Activated naive CD4-positive, alpha-beta T cell treated with anti-CD3 and anti-CD28 coated beads, Interleukin-2, amount 50 U/mL, for 24 hours (primary cell): ENCODE results near the gene HSPA8.

ENCODE experiments used
- H3K27ac Mint-ChIP-seq: one replicate; pipeline ENCODE4 v1.8.0; 2021; ENCODE audit warnings: mild to moderate bottlenecking, mixed read lengths
- H3K27me3 Mint-ChIP-seq: one replicate; pipeline ENCODE4 v1.8.0; 2021; ENCODE audit warnings: mixed read lengths
- H3K36me3 Mint-ChIP-seq: one replicate; pipeline ENCODE4 v1.8.0; 2021; ENCODE audit warnings: mixed read lengths
- H3K4me1 Mint-ChIP-seq: one replicate; pipeline ENCODE4 v1.8.0; 2021; ENCODE audit warnings: mixed read lengths
- H3K4me3 Mint-ChIP-seq: one replicate; pipeline ENCODE4 v1.8.0; 2021; ENCODE audit warnings: mild to moderate bottlenecking, mixed read lengths
- H3K9me3 Mint-ChIP-seq: one replicate; pipeline ENCODE4 v1.8.0; 2021; ENCODE audit warnings: mixed read lengths

Gene HSPA8

DNA sequence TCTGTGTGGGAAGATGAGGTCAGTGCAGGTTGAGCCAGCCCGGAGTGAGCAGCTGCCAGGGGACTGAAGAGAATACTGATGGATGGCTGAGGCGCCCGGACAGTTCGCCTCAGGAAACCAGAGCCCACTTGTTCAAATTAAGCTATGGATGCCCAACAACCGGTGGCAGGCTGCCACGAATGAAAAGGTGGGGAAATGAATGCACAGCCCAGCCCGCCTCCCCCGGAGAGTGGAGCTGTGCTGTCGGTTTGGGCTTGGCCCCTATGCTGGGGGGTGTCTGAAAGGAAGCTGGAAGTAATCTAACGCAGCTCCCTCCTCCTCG is 21.9 kb downstream of the HSPA8 start:
- Mint-ChIP-seq H3K9me3 (no peaks in the 10 kb centered on the region), H3K27ac (no peak overlapping the region), H3K27me3 (no peaks in the 10 kb centered on the region), H3K4me3 (no peak overlapping the region), H3K4me1 (no peaks in the 10 kb centered on the region), H3K36me3 (no peaks in the 10 kb centered on the region)

DNA sequence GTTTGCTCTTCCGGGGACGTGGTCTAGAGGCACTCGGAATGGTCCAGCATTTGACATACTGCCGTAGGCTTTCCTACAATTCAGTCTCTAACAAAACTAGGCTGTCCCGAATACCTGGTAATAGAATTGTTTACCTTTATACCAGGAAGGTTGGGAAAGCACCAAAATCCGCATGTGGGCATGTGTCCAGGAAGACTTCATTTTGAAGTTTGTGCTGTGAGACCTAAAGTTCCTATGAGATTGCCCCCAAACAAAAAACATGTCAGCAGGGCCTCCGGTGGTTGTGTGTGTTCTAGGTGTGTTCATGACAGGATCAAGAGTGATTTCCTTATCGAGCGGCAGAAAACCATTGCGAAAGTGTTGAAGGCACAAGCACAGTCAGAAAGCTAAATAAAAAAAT is 26.1 kb downstream of the HSPA8 start:
- Mint-ChIP-seq H3K9me3 (no peaks in the 10 kb centered on the region), H3K4me3 (no peak overlapping the region), H3K27ac (no peak overlapping the region), H3K36me3 (no peaks in the 10 kb centered on the region), H3K27me3 (no peaks in the 10 kb centered on the region), H3K4me1 (no peaks in the 10 kb centered on the region)

DNA sequence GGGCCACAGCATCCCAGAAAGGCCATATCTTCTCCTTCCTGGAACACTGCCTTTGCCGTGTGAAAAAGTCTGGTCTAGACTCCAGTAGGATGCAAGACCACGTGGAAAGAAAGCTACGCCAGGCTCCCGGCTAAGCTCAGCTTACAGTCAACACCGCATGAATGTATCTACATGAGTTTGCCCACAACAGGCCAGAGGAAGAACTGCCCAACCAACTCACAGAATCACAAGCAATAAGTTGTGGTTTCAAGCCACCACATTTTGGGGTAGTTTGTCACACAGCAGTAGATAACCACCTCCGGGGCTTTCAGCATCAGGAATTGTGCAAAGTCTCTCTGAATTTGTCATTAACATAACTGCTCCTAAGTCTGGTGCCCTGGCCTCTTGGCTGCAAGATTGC is 27.3 kb downstream of the HSPA8 start:
- H3K4me3 Mint-ChIP-seq, result no peak overlapping the region

DNA sequence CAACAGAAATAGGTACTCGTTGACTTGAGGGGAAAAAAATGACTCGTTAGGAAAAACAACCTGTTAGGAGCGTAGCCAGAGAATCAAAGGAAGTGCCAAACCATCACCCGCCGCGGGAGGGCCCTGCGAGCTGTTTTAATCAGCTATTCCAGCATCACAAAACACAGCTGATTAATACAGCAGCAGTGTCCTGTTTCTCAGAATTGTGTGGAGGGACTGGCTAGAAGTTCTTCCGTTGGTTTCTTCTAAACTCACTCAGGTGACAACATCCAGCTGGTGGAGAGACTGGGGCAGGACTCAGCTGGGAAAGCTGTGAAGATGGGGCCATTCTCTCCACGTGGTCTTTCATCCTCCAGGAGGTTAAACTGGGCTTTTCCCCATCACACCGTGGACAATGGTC is 28.0 kb downstream of the HSPA8 start:
- Mint-ChIP-seq H3K27ac (no peak overlapping the region), H3K4me3 (no peak overlapping the region), H3K4me1 (no peaks in the 10 kb centered on the region)

More for the DNA sequence above, 27.3 kb downstream of the HSPA8 start:
- Mint-ChIP-seq H3K4me1 (no peaks in the 10 kb centered on the region), H3K27ac (no peak overlapping the region), H3K9me3 (no peaks in the 10 kb centered on the region), H3K27me3 (no peaks in the 10 kb centered on the region), H3K36me3 (no peaks in the 10 kb centered on the region)

DNA sequence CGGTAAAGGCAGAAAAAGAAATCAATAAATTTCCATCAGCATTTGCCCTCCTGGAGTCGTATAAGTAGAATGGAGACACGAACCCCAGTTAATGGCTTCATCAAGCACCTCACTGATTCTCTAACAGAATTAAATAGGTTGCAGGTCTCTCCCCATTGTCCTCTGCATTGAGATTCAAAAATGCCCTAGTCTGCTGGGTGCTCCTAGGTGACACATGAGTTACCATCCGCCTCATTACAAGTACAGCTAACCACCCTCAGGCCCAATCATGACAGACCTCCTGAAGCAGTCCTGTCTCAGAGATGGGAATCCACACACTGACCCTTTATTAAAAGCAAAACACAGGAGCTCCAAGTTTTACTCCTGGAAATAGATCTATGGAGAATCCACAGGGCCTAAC is 31.4 kb downstream of the HSPA8 start:
- Mint-ChIP-seq H3K36me3 (no peaks in the 10 kb centered on the region), H3K4me1 (no peaks in the 10 kb centered on the region), H3K27me3 (no peaks in the 10 kb centered on the region), H3K4me3 (no peak overlapping the region), H3K9me3 (no peaks in the 10 kb centered on the region), H3K27ac (no peak overlapping the region)

More for the DNA sequence above, 28.0 kb downstream of the HSPA8 start:
- no peaks in the 10 kb centered on the region for H3K9me3 Mint-ChIP-seq
- no peaks in the 10 kb centered on the region for H3K27me3 Mint-ChIP-seq
- no peaks in the 10 kb centered on the region for H3K36me3 Mint-ChIP-seq

DNA sequence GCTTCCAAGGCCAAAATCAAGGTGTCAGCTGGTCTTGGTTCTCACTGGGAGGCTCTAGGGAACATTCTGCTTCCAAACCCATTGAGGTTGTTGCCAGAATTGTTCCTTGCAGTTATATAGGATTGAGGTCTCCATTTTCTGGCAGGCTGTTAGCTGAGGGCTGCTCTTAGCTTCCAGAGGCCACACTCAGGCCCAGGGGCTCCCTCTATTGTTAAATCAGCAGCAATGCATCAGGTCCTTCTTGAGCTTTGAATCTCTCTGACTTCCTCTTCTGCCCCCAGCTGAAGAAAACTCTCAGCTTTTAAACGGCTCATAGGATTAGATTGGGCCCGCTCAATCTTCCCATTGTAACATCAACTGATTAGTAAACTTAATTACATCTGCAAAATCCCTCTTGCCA is 41.0 kb downstream of the HSPA8 start:
- Mint-ChIP-seq H3K9me3 (no peaks in the 10 kb centered on the region), H3K4me3 (no peak overlapping the region), H3K27ac (no peak overlapping the region), H3K4me1 (peaks cover 10% of the 10 kb centered on the region), H3K27me3 (peaks cover 4% of the 10 kb centered on the region), H3K36me3 (no peaks in the 10 kb centered on the region)

DNA sequence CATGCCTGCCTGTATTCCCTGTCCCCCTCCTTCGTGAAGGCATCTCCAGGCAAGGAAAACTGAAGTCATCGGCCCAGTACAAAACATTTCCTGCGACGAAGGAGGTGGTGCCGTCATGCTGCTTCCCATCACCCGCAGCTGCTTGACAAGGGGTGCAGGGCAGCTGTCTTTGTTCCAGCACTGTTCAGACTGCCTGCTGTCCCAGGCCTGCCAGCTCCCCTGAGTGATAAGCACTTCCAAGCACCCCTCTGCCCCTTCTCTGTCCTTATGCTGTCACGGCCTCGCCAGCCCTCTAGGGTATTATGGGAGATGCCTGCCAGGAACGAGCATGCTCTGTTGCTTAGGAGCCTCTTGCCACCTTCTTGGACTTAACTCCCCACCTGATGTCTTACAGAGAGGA is 43.2 kb downstream of the HSPA8 start:
- Mint-ChIP-seq H3K4me3 (no peak overlapping the region), H3K4me1 (peaks cover 10% of the 10 kb centered on the region), H3K9me3 (no peaks in the 10 kb centered on the region), H3K36me3 (no peaks in the 10 kb centered on the region), H3K27me3 (peaks cover 2% of the 10 kb centered on the region), H3K27ac (no peak overlapping the region)

DNA sequence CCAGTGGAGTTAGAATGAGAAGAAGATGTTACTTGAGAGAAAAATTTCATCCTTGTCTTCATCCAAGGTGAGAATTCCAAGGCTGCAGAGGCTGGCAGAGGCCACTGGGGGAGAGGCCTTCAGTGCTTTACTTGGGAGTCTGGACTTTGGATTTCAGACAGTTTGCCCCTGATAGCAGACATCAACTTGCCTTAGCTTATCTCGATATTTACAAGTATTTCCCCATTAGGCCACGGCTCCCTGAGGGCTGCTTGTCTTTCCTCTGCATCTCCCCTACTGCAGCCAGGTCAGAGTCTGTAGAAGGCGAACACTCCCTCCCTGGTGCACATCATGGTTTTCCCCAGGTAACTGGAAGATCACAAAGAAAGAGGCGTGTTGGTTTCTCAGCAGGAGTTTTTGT is 50.4 kb downstream of the HSPA8 start:
- no peak overlapping the region for H3K4me3 Mint-ChIP-seq
- no peaks in the 10 kb centered on the region for H3K9me3 Mint-ChIP-seq
- no peaks in the 10 kb centered on the region for H3K27me3 Mint-ChIP-seq
- H3K4me1 Mint-ChIP-seq, result no peaks in the 10 kb centered on the region
- no peaks in the 10 kb centered on the region for H3K36me3 Mint-ChIP-seq
- no peak overlapping the region for H3K27ac Mint-ChIP-seq
